HEK293 (cell line): ENCODE results near the gene TOR4A.
A peak's percentile ranks its signal among the peaks of the same experiment; 100 is the strongest.

Experiments used
- BCL11A ChIP-seq: fragments of 450-650 bp; formaldehyde crosslinking; IDR thresholded peaks from 2 replicates; pipeline ENCODE4 v1.5.1; 2016; ENCODE audit warnings: low read depth, missing biosample characterization, missing genetic modification characterization
- HIC1 ChIP-seq: fragments of 450-650 bp; formaldehyde crosslinking; IDR thresholded peaks from 2 replicates; pipeline ENCODE4 v1.5.1; 2016; ENCODE audit warnings: missing biosample characterization, missing genetic modification characterization
- MEIS1 ChIP-seq: sonication (generic); formaldehyde crosslinking; IDR thresholded peaks from 2 replicates; pipeline ENCODE4 v1.8.1; 2022; ENCODE audit warnings: missing genetic modification reagents, mild to moderate bottlenecking, borderline replicate concordance
- MYNN ChIP-seq: fragments of 450-650 bp; formaldehyde crosslinking; IDR thresholded peaks from 2 replicates; pipeline ENCODE4 v1.5.1; 2016; ENCODE audit warnings: missing biosample characterization, missing genetic modification characterization, borderline replicate concordance
- PATZ1 ChIP-seq: fragments of 450-650 bp; formaldehyde crosslinking; IDR thresholded peaks from 2 replicates; pipeline ENCODE4 v1.5.1; 2016; ENCODE audit warnings: missing biosample characterization, missing genetic modification characterization
- REPIN1 ChIP-seq: fragments of 450-650 bp; formaldehyde crosslinking; IDR thresholded peaks from 2 replicates; pipeline ENCODE4 v1.5.1; 2017; ENCODE audit warnings: missing biosample characterization, missing genetic modification characterization, low read depth
- SP3 ChIP-seq: fragments of 450-650 bp; formaldehyde crosslinking; IDR thresholded peaks from 2 replicates; pipeline ENCODE4 v1.5.1; 2016; ENCODE audit warnings: missing biosample characterization, missing genetic modification characterization
- SP7 ChIP-seq: fragments of 450-650 bp; formaldehyde crosslinking; IDR thresholded peaks from 2 replicates; pipeline ENCODE4 v1.5.1; 2016; ENCODE audit warnings: missing biosample characterization, missing genetic modification characterization
- TSHZ1 ChIP-seq: fragments of 450-650 bp; formaldehyde crosslinking; IDR thresholded peaks from 2 replicates; pipeline ENCODE4 v1.5.1; 2016; ENCODE audit warnings: missing biosample characterization, missing genetic modification characterization, borderline replicate concordance
- ZBTB48 ChIP-seq: fragments of 450-650 bp; formaldehyde crosslinking; IDR thresholded peaks from 2 replicates; pipeline ENCODE4 v1.5.1; 2016; ENCODE audit warnings: missing biosample characterization, missing genetic modification characterization
- ZBTB7A ChIP-seq: fragments of 450-650 bp; formaldehyde crosslinking; IDR thresholded peaks from 2 replicates; pipeline ENCODE4 v1.5.1; 2016; ENCODE audit warnings: low read depth, missing biosample characterization, missing genetic modification characterization
- ZEB2 ChIP-seq: fragments of 450-650 bp; formaldehyde crosslinking; IDR thresholded peaks from 2 replicates; pipeline ENCODE4 v1.5.1; 2016; ENCODE audit warnings: missing biosample characterization, missing genetic modification characterization
- ZNF138 ChIP-seq: fragments of 450-650 bp; formaldehyde crosslinking; IDR thresholded peaks from 2 replicates; pipeline ENCODE4 v1.5.1; 2016; ENCODE audit warnings: missing biosample characterization, missing genetic modification characterization, borderline replicate concordance
- ZNF19 ChIP-seq: fragments of 450-650 bp; formaldehyde crosslinking; IDR thresholded peaks from 2 replicates; pipeline ENCODE4; 2016; ENCODE audit warnings: missing biosample characterization, missing genetic modification characterization, low read depth
- ZNF214 ChIP-seq: fragments of 450-650 bp; formaldehyde crosslinking; IDR thresholded peaks from 2 replicates; pipeline ENCODE4 v1.5.1; 2017; ENCODE audit warnings: missing biosample characterization, mild to moderate bottlenecking, missing genetic modification characterization, borderline replicate concordance
- ZNF221 ChIP-seq: fragments of 450-650 bp; formaldehyde crosslinking; IDR thresholded peaks from 2 replicates; pipeline ENCODE4 v1.5.1; 2017; ENCODE audit warnings: missing biosample characterization, missing genetic modification characterization, borderline replicate concordance
- ZNF24 ChIP-seq: fragments of 450-650 bp; formaldehyde crosslinking; IDR thresholded peaks from 2 replicates; pipeline ENCODE4 v1.5.1; 2016; ENCODE audit warnings: missing biosample characterization, missing genetic modification characterization
- ZNF302 ChIP-seq: fragments of 450-650 bp; formaldehyde crosslinking; IDR thresholded peaks from 2 replicates; pipeline ENCODE4 v1.5.1; 2016; ENCODE audit warnings: missing biosample characterization, missing genetic modification characterization, low read depth
- ZNF391 ChIP-seq: fragments of 450-650 bp; formaldehyde crosslinking; IDR thresholded peaks from 2 replicates; pipeline ENCODE4 v1.5.1; 2016; ENCODE audit warnings: low read depth, missing biosample characterization, missing genetic modification characterization, borderline replicate concordance
- ZNF529 ChIP-seq: fragments of 450-650 bp; formaldehyde crosslinking; IDR thresholded peaks from 2 replicates; pipeline ENCODE4 v1.5.1; 2017; ENCODE audit warnings: missing genetic modification characterization, missing biosample characterization; ENCODE audit not compliant: insufficient replicate concordance
- ZNF548 ChIP-seq: fragments of 450-650 bp; formaldehyde crosslinking; IDR thresholded peaks from 2 replicates; pipeline ENCODE4 v1.5.1; 2016; ENCODE audit warnings: missing biosample characterization, missing genetic modification characterization
- ZNF623 ChIP-seq: fragments of 450-650 bp; formaldehyde crosslinking; IDR thresholded peaks from 2 replicates; pipeline ENCODE4 v1.5.1; 2016; ENCODE audit warnings: missing biosample characterization, missing genetic modification characterization
- ZNF629 ChIP-seq: fragments of 450-650 bp; formaldehyde crosslinking; IDR thresholded peaks from 2 replicates; pipeline ENCODE4 v1.5.1; 2017; ENCODE audit warnings: missing biosample characterization, missing genetic modification characterization
- ZNF677 ChIP-seq: fragments of 450-650 bp; IDR thresholded peaks from 2 replicates; pipeline ENCODE4 v1.5.0; 2018; ENCODE audit warnings: missing biosample characterization, mild to moderate bottlenecking, missing genetic modification characterization, moderate library complexity
- ZSCAN4 ChIP-seq: fragments of 450-650 bp; formaldehyde crosslinking; IDR thresholded peaks from 2 replicates; pipeline ENCODE4 v1.5.1; 2017; ENCODE audit warnings: missing biosample characterization, missing genetic modification characterization
- TF ChIP-seq, protein P1 (sequence below): fragments of 450-650 bp; formaldehyde crosslinking; IDR thresholded peaks from 2 replicates; pipeline ENCODE4 v1.5.1; 2016; ENCODE audit warnings: missing biosample characterization, missing genetic modification characterization
- TF ChIP-seq, protein P2 (sequence below): fragments of 450-650 bp; formaldehyde crosslinking; IDR thresholded peaks from 2 replicates; pipeline ENCODE4 v1.5.0; 2017; ENCODE audit warnings: missing biosample characterization, missing genetic modification characterization, borderline replicate concordance

TOR4A gene

GRCh38 chr9:137294091-137294680, 16.7 kb downstream of the TOR4A start (continued):
- TF ChIP-seq TSHZ1 (no peak), ZNF214 (tag by site-specific recombination) (no peak), MYNN (tag by site-specific recombination) (no peak), ZNF391 (tag by site-specific recombination) (no peak), MEIS1 (no peak), SP7 (peak; percentile 72), HIC1 (tag by site-specific recombination) (no peak), ZNF623 (no peak), ZNF138 (tag by site-specific recombination) (no peak), PATZ1 (peak; percentile 69), ZNF548 (tag by site-specific recombination) (no peak), ZNF677 (no peak), ZNF529 (tag by site-specific recombination) (peak; percentile 13), SP3 (tag by site-specific recombination) (peak; percentile 68), ZEB2 (tag by site-specific recombination) (no peak), ZNF24 (tag by site-specific recombination) (0 out of 2 replicates have a peak, but pooled peaks have one; percentile 34), ZNF221 (tag by site-specific recombination) (no peak), REPIN1 (tag by site-specific recombination) (no peak; the same call in 1 of the 2 replicates), ZSCAN4 (tag by site-specific recombination) (no peak), ZBTB48 (tag by site-specific recombination) (no peak), ZNF302 (tag by site-specific recombination) (no peak), ZNF629 (peak; percentile 26; the same call in 1 of the 2 replicates), BCL11A (no peak), ZBTB7A (tag by site-specific recombination) (no peak), ZNF19 (no peak)
- TF ChIP-seq, protein P1, sequence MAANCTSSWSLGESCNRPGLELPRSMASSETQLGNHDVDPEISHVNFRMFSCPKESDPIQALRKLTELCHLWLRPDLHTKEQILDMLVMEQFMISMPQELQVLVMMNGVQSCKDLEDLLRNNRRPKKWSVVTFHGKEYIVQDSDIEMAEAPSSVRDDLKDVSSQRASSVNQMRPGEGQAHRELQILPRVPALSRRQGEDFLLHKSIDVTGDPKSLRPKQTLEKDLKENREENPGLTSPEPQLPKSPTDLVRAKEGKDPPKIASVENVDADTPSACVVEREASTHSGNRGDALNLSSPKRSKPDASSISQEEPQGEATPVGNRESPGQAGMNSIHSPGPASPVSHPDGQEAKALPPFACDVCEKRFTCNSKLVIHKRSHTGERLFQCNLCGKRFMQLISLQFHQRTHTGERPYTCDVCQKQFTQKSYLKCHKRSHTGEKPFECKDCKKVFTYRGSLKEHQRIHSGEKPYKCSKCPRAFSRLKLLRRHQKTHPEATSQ: peak; percentile 49; the same call in 1 of the 2 replicates
- TF ChIP-seq, protein P2, sequence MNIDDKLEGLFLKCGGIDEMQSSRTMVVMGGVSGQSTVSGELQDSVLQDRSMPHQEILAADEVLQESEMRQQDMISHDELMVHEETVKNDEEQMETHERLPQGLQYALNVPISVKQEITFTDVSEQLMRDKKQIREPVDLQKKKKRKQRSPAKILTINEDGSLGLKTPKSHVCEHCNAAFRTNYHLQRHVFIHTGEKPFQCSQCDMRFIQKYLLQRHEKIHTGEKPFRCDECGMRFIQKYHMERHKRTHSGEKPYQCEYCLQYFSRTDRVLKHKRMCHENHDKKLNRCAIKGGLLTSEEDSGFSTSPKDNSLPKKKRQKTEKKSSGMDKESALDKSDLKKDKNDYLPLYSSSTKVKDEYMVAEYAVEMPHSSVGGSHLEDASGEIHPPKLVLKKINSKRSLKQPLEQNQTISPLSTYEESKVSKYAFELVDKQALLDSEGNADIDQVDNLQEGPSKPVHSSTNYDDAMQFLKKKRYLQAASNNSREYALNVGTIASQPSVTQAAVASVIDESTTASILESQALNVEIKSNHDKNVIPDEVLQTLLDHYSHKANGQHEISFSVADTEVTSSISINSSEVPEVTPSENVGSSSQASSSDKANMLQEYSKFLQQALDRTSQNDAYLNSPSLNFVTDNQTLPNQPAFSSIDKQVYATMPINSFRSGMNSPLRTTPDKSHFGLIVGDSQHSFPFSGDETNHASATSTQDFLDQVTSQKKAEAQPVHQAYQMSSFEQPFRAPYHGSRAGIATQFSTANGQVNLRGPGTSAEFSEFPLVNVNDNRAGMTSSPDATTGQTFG (tag by site-specific recombination): no peak
